ENCODE results near the gene TPD52L2. TPM values are rescaled to one million over a fixed set of nuclear protein-coding genes. Genes with fewer than 3 reads are reported as not detected.

TPD52L2 gene
- total and polyA plus RNA-seq, 4 donors = 38.5 to 109 (median 69.9) TPM

GRCh38 chr20:63828124-63828523, 36.9 kb upstream of the TPD52L2 start:
- H3K4me1 ChIP-seq (ENCODE audit: control insufficient read depth, insufficient read depth, low read length) = peaks cover 15% of the 10 kb centered on the region
- H3K27ac ChIP-seq (ENCODE audit: low read depth, low read length) = no peak overlapping the region
- WGBS (ENCODE audit: insufficient coverage) = no CpG with 5 or more reads among the region's 8 CpGs
- no peaks in the 10 kb centered on the region for H3K9me3 ChIP-seq (ENCODE audit: control insufficient read depth, insufficient read depth, low read length)
- H3K36me3 ChIP-seq (ENCODE audit: control insufficient read depth, insufficient read depth, low read length) = peaks cover 5% of the 10 kb centered on the region
- no peak for DNase-seq (ENCODE audit: low read depth in 4 of 6, low spot score in 6 of 6)
- no peak overlapping the region for H3K4me3 ChIP-seq (ENCODE audit: low read depth, low read length)
- peaks cover 9% of the 10 kb centered on the region for H3K27me3 ChIP-seq (ENCODE audit: control insufficient read depth, insufficient read depth, low read length)

DNA sequence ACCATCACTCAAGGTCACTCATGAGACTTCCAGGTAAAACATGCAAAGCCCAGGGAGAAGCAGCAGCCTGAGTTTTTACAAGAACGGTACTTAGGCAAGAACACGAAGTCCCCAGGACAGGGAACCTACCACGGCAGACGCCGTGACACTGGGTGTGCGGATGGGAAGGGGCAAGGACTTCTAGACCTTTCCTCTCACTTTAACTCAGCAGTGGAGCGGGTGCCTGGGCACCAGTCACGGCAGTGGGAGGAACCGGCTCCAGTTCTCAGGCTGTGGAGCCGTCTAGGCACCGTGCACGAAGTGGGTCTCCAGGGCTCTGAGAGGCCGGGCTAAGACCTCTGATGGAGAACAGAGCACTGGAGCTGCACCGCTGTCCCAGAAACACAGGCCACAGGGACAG, 36.5 kb upstream of the TPD52L2 start:
- no peak for DNase-seq (ENCODE audit: low read depth in 4 of 6, low spot score in 6 of 6)
- H3K4me1 ChIP-seq (ENCODE audit: control insufficient read depth, insufficient read depth, low read length) = peaks cover 16% of the 10 kb centered on the region
- 66% methylated on average over 11 of the region's 14 CpGs for WGBS (ENCODE audit: insufficient coverage)
- H3K27me3 ChIP-seq (ENCODE audit: control insufficient read depth, insufficient read depth, low read length) = peaks cover 9% of the 10 kb centered on the region
- H3K27ac ChIP-seq (ENCODE audit: low read depth, low read length) = no peak overlapping the region
- H3K9me3 ChIP-seq (ENCODE audit: control insufficient read depth, insufficient read depth, low read length) = no peaks in the 10 kb centered on the region
- H3K36me3 ChIP-seq (ENCODE audit: control insufficient read depth, insufficient read depth, low read length) = peaks cover 5% of the 10 kb centered on the region
- no peak overlapping the region for H3K4me3 ChIP-seq (ENCODE audit: low read depth, low read length)

GRCh38 chr20:63828951-63829350, 36.1 kb upstream of the TPD52L2 start:
- DNase-seq (ENCODE audit: low read depth in 4 of 6, low spot score in 6 of 6) = no peak
- Histone ChIP-seq H3K27ac (ENCODE audit: low read depth, low read length) (no peak overlapping the region), H3K4me3 (ENCODE audit: low read depth, low read length) (peak overlapping the region; percentile 45), H3K27me3 (ENCODE audit: control insufficient read depth, insufficient read depth, low read length) (peaks cover 9% of the 10 kb centered on the region), H3K4me1 (ENCODE audit: control insufficient read depth, insufficient read depth, low read length) (peaks cover 20% of the 10 kb centered on the region), H3K9me3 (ENCODE audit: control insufficient read depth, insufficient read depth, low read length) (no peaks in the 10 kb centered on the region), H3K36me3 (ENCODE audit: control insufficient read depth, insufficient read depth, low read length) (peaks cover 5% of the 10 kb centered on the region)
- WGBS (ENCODE audit: insufficient coverage) = 66% methylated on average over 6 of the region's 10 CpGs

- WGBS (ENCODE audit: insufficient coverage) = 14% methylated on average over 7 of the region's 10 CpGs
Observed at GRCh38 chr20:63829603-63829944, 35.5 kb upstream of the TPD52L2 start.

GRCh38 chr20:63829945-63830835, 34.9 kb upstream of the TPD52L2 start:
- DNase-seq (ENCODE audit: low read depth in 4 of 6, low spot score in 6 of 6) = peak in 2 of 6 donors; percentile 50 to 57
- Histone ChIP-seq H3K9me3 (ENCODE audit: control insufficient read depth, insufficient read depth, low read length) (no peaks in the 10 kb centered on the region), H3K36me3 (ENCODE audit: control insufficient read depth, insufficient read depth, low read length) (peaks cover 5% of the 10 kb centered on the region), H3K27ac (ENCODE audit: low read depth, low read length) (peak overlapping the region; percentile 3), H3K27me3 (ENCODE audit: control insufficient read depth, insufficient read depth, low read length) (peaks cover 9% of the 10 kb centered on the region), H3K4me1 (ENCODE audit: control insufficient read depth, insufficient read depth, low read length) (peaks cover 32% of the 10 kb centered on the region), H3K4me3 (ENCODE audit: low read depth, low read length) (peak overlapping the region; percentile 45)
- WGBS (ENCODE audit: insufficient coverage) = under 1% methylated on average over 99 of the region's 99 CpGs

More at GRCh38 chr20:63829603-63829944, 35.5 kb upstream of the TPD52L2 start:
- Histone ChIP-seq H3K9me3 (ENCODE audit: control insufficient read depth, insufficient read depth, low read length) (no peaks in the 10 kb centered on the region), H3K27me3 (ENCODE audit: control insufficient read depth, insufficient read depth, low read length) (peaks cover 9% of the 10 kb centered on the region), H3K36me3 (ENCODE audit: control insufficient read depth, insufficient read depth, low read length) (peaks cover 5% of the 10 kb centered on the region), H3K27ac (ENCODE audit: low read depth, low read length) (peak overlapping the region; percentile 3), H3K4me1 (ENCODE audit: control insufficient read depth, insufficient read depth, low read length) (peaks cover 26% of the 10 kb centered on the region), H3K4me3 (ENCODE audit: low read depth, low read length) (peak overlapping the region; percentile 45)
- peak in 1 of 6 donors; percentile 44 for DNase-seq (ENCODE audit: low read depth in 4 of 6, low spot score in 6 of 6)

GRCh38 chr20:63830841-63831588, 34.1 kb upstream of the TPD52L2 start, which contains the start of gene ZBTB46:
ZBTB46 (minus strand) TSS chr20:63831264; CDS start chr20:63790757, 40,507 bp downstream.
- Histone ChIP-seq H3K27ac (ENCODE audit: low read depth, low read length) (peak within 1 kb of the TSS; percentile 3), H3K36me3 (ENCODE audit: control insufficient read depth, insufficient read depth, low read length) (peaks cover 5% of the 10 kb centered on the region), H3K27me3 (ENCODE audit: control insufficient read depth, insufficient read depth, low read length) (peaks cover 9% of the 10 kb centered on the region), H3K4me3 (ENCODE audit: low read depth, low read length) (peak within 1 kb of the TSS; percentile 45), H3K4me1 (ENCODE audit: control insufficient read depth, insufficient read depth, low read length) (peaks cover 37% of the 10 kb centered on the region), H3K9me3 (ENCODE audit: control insufficient read depth, insufficient read depth, low read length) (no peaks in the 10 kb centered on the region)
- DNase-seq (ENCODE audit: low read depth in 4 of 6, low spot score in 6 of 6) = peak in 4 of 6 donors; percentile 36 to 83 (median 60)
- WGBS (ENCODE audit: insufficient coverage) = 0% methylated on average over 147 of the region's 147 CpGs

GRCh38 chr20:63831646-63831992, 33.5 kb upstream of the TPD52L2 start:
- under 1% methylated on average over 55 of the region's 55 CpGs for WGBS (ENCODE audit: insufficient coverage)
- no peak overlapping the region for H3K4me3 ChIP-seq (ENCODE audit: low read depth, low read length)
- no peaks in the 10 kb centered on the region for H3K9me3 ChIP-seq (ENCODE audit: control insufficient read depth, insufficient read depth, low read length)
- peak in 2 of 6 donors; percentile 18 to 35 for DNase-seq (ENCODE audit: low read depth in 4 of 6, low spot score in 6 of 6)
- peaks cover 5% of the 10 kb centered on the region for H3K36me3 ChIP-seq (ENCODE audit: control insufficient read depth, insufficient read depth, low read length)
- no peak overlapping the region for H3K27ac ChIP-seq (ENCODE audit: low read depth, low read length)
- H3K27me3 ChIP-seq (ENCODE audit: control insufficient read depth, insufficient read depth, low read length) = peaks cover 9% of the 10 kb centered on the region
- peaks cover 37% of the 10 kb centered on the region for H3K4me1 ChIP-seq (ENCODE audit: control insufficient read depth, insufficient read depth, low read length)

GRCh38 chr20:63831993-63832686, 32.9 kb upstream of the TPD52L2 start:
- Histone ChIP-seq H3K4me1 (ENCODE audit: control insufficient read depth, insufficient read depth, low read length) (peaks cover 37% of the 10 kb centered on the region), H3K27me3 (ENCODE audit: control insufficient read depth, insufficient read depth, low read length) (peaks cover 9% of the 10 kb centered on the region)
- DNase-seq (ENCODE audit: low read depth in 4 of 6, low spot score in 6 of 6) = peak in 1 of 6 donors; percentile 36

DNA sequence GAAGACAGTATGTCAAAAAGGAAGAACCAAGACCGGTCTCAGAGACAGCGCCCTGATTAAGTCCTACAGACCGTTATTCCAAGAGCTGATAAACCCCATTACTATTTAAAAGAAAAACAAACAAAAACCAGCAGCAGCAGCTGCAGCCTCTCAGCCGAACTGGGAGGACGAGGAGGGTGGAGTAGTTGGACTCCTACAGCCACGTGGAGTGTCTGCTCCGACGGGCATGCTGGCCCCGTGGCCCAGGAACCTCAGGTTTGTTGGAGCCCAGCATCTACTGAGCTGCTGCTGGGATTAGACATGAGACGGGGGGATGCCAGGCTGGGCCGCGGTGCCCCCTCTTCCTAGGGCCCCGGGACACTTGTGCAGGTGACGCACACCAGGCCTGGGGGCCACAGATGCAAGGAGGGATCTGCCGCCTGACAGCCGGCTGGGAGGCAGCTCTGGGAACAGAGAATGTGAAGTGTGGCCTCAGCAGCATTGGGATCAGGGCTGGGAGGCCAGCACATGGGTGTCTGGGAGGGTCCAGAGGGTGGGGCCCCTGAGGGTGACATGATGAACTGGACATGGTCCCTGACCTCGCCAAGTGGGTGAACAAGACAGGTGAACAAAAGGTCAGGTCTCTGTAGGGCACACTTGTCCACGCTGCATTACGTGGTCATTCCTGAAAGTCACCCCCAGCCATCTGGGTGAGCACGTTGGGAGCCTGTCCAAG, 31.1 kb upstream of the TPD52L2 start:
- Histone ChIP-seq H3K27me3 (ENCODE audit: control insufficient read depth, insufficient read depth, low read length) (peaks cover 9% of the 10 kb centered on the region), H3K4me1 (ENCODE audit: control insufficient read depth, insufficient read depth, low read length) (peaks cover 32% of the 10 kb centered on the region), H3K27ac (ENCODE audit: low read depth, low read length) (no peak overlapping the region), H3K9me3 (ENCODE audit: control insufficient read depth, insufficient read depth, low read length) (no peaks in the 10 kb centered on the region), H3K36me3 (ENCODE audit: control insufficient read depth, insufficient read depth, low read length) (peaks cover 5% of the 10 kb centered on the region), H3K4me3 (ENCODE audit: low read depth, low read length) (no peak overlapping the region)
- WGBS (ENCODE audit: insufficient coverage) = 85% methylated on average over 17 of the region's 20 CpGs
- no peak for DNase-seq (ENCODE audit: low read depth in 4 of 6, low spot score in 6 of 6)

More at GRCh38 chr20:63831993-63832686, 32.9 kb upstream of the TPD52L2 start:
- Histone ChIP-seq H3K36me3 (ENCODE audit: control insufficient read depth, insufficient read depth, low read length) (peaks cover 5% of the 10 kb centered on the region), H3K4me3 (ENCODE audit: low read depth, low read length) (peak overlapping the region; percentile 9), H3K9me3 (ENCODE audit: control insufficient read depth, insufficient read depth, low read length) (no peaks in the 10 kb centered on the region), H3K27ac (ENCODE audit: low read depth, low read length) (no peak overlapping the region)
- 8% methylated on average over 76 of the region's 76 CpGs for WGBS (ENCODE audit: insufficient coverage)
